Suprapubic skin (tissue), 4 donors: ENCODE results near the gene CCNQ.

Experiments used
- POLR2A ChIP-seq, 2 donors: fragments of 450-650 bp; IDR thresholded peaks; one replicate each; pipeline ENCODE4 v1.6.1; 2017; ENCODE audit warnings: antibody characterized with exemption in 2 of 2, mild to moderate bottlenecking in 2 of 2, moderate library complexity in 2 of 2
- POLR2AphosphoS5 ChIP-seq, 3 donors: sonication (generic); formaldehyde crosslinking; IDR thresholded peaks; one replicate each; pipeline ENCODE4 v1.6.1; 2017; ENCODE audit warnings: antibody characterized with exemption in 3 of 3
- TF ChIP-seq, protein P1 (sequence below), 2 donors: fragments of 200-600 bp in 1 of 2; fragments of 450-650 bp in 1 of 2; sonication (generic) in 1 of 2; IDR thresholded peaks; one replicate each; pipeline ENCODE4 v1.5.1; 2016 to 2019; ENCODE audit warnings: antibody characterized with exemption in 2 of 2, mild to moderate bottlenecking in 1 of 2, moderate library complexity in 1 of 2

DNA sequence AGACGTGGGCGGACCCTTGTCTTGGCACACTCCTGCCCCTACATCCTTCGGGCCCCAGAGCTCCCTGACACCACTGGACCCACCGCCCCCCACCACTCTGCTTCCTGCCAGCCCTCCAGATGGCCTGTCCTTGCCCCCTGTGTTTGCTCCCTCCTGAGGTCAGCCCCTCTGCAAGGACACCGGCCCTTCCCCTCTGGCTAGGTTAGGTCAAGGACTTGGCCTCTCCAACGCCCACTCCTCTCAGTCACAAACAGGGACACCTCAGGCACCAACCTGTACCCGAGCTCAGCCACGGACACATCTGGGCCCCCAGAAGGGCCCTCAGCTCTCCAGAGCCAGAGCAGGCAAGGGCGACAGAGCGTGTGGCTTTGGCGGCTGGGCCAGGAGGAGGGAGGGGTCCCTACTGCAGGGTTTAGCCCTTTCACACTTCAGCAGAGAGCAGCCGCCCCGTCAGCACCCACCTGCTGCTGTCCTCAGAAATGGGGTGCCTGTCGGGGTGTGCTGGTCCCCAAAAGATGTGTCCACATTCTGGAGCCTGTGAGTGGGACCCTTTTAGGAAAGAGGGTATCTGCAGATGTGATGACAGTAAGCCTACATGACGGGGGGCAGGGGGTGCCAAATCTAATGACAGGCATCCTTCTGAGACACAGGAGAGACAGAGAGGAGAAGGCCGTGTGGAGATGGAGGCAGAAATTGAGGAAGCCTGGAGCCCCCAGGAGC is 24.5 kb upstream of the CCNQ start:
- TF ChIP-seq, protein P1, sequence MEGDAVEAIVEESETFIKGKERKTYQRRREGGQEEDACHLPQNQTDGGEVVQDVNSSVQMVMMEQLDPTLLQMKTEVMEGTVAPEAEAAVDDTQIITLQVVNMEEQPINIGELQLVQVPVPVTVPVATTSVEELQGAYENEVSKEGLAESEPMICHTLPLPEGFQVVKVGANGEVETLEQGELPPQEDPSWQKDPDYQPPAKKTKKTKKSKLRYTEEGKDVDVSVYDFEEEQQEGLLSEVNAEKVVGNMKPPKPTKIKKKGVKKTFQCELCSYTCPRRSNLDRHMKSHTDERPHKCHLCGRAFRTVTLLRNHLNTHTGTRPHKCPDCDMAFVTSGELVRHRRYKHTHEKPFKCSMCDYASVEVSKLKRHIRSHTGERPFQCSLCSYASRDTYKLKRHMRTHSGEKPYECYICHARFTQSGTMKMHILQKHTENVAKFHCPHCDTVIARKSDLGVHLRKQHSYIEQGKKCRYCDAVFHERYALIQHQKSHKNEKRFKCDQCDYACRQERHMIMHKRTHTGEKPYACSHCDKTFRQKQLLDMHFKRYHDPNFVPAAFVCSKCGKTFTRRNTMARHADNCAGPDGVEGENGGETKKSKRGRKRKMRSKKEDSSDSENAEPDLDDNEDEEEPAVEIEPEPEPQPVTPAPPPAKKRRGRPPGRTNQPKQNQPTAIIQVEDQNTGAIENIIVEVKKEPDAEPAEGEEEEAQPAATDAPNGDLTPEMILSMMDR (IDR thresholded peaks at IDR 0.05): no peak
- TF ChIP-seq POLR2A (IDR thresholded peaks at IDR 0.05) (no peak), POLR2AphosphoS5 (IDR thresholded peaks at IDR 0.05) (no peak)
